Hepatocyte (in vitro differentiated cells): ENCODE measurements around the gene PDLIM4.

ENCODE experiments used
- CTCF ChIP-seq: fragments of 200-600 bp; sonication (generic); IDR thresholded peaks from 2 replicates; pipeline ENCODE4 v1.5.1; 2016; ENCODE audit warnings: antibody characterized with exemption, mild to moderate bottlenecking; ENCODE audit not compliant: poor library complexity
- EZH2 ChIP-seq: fragments of 200-600 bp; sonication (generic); IDR thresholded peaks from 2 replicates; pipeline ENCODE4 v1.6.1; 2016; ENCODE audit warnings: antibody characterized with exemption, mild to moderate bottlenecking, borderline replicate concordance

GRCh38 chr5:132301344-132302271, 44.1 kb downstream of the PDLIM4 start:
- TF ChIP-seq CTCF: no peak
- TF ChIP-seq EZH2: no peak
